Measurements from ENCODE around the gene GSTCD.

- TF ChIP-seq CTCF (conservative IDR thresholded peaks at IDR 0.05; ENCODE audit: low read depth in 2 of 2) (no peak), JUNB (IDR thresholded peaks at IDR 0.05; ENCODE audit: unreplicated experiment) (no peak), POLR2AphosphoS5 (IDR thresholded peaks at IDR 0.05; ENCODE audit: low read depth) (no peak), EZH2 (IDR thresholded peaks at IDR 0.05; ENCODE audit: low read depth, unreplicated experiment) (no peak), REST (IDR thresholded peaks at IDR 0.05; ENCODE audit: unreplicated experiment) (no peak), ZNF331 (CRISPR knock-in tag; IDR thresholded peaks at IDR 0.05; ENCODE audit: low read depth) (no peak), CREB1 (CRISPR knock-in tag; IDR thresholded peaks at IDR 0.05; ENCODE audit: low read depth) (no peak), EZH2phosphoT487 (IDR thresholded peaks at IDR 0.05; ENCODE audit: unreplicated experiment) (no peak), ZNF462 (CRISPR knock-in tag; IDR thresholded peaks at IDR 0.05) (no peak)
- TF ChIP-seq, protein P1, sequence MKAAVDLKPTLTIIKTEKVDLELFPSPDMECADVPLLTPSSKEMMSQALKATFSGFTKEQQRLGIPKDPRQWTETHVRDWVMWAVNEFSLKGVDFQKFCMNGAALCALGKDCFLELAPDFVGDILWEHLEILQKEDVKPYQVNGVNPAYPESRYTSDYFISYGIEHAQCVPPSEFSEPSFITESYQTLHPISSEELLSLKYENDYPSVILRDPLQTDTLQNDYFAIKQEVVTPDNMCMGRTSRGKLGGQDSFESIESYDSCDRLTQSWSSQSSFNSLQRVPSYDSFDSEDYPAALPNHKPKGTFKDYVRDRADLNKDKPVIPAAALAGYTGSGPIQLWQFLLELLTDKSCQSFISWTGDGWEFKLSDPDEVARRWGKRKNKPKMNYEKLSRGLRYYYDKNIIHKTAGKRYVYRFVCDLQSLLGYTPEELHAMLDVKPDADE (IDR thresholded peaks at IDR 0.05): no peak
Observed at GRCh38 chr4:105671301-105671700, 37.3 kb upstream of the GSTCD start.

Measured in GM23338 (cell line).